BJ (cell line): ENCODE data around the gene SLC8B1. TPM values are rescaled to one million over a fixed set of nuclear protein-coding genes. Genes with fewer than 3 reads are reported as not detected.

Experiments used
- CTCF ChIA-PET: fragments of 350-600 bp; formaldehyde crosslinking; extraction: SDS; loops from one replicate; lab custom pipeline; 2021; ENCODE audit warnings: antibody characterized with exemption, inconsistent platforms; lab: Yijun Ruan, JAX
- POLR2A ChIA-PET: fragments of 300-600 bp; sonication (Branson Sonifier 250); formaldehyde crosslinking; extraction: SDS; loops from one replicate; lab custom pipeline; 2021; ENCODE audit warnings: antibody characterized with exemption; lab: Charles Lee
- DNase-seq: peaks from one replicate; pipeline ENCODE4 v3.0.0-alpha.2; 2011; ENCODE audit warnings: low read depth
- H3K27me3 ChIP-seq: 2 replicates; pipeline ENCODE4 v1.6.0; 2011; ENCODE audit warnings: low read length; ENCODE audit not compliant: control insufficient read depth, insufficient read depth
- H3K36me3 ChIP-seq: 2 replicates; pipeline ENCODE4 v1.5.1; 2011; ENCODE audit warnings: low read length; ENCODE audit not compliant: control insufficient read depth, insufficient read depth
- H3K4me3 ChIP-seq: 2 replicates; pipeline ENCODE4 v1.5.1; 2011; ENCODE audit warnings: low read depth, mild to moderate bottlenecking, control low read depth, low read length
- polyA minus RNA-seq: library from RNA; depleted of rRNA, polyadenylated mRNA; stranded (reverse); fragments of >200 nt; gene quantifications from 2 replicates; pipeline ENCODE4 v1.2.3, GENCODE V29; 2011; rRNA and poly(A)+ RNA removed
- polyA plus RNA-seq: library from polyadenylated mRNA; depleted of rRNA; stranded (reverse); fragments of >200 nt; gene quantifications from 2 replicates; pipeline ENCODE4 v1.2.3, GENCODE V29; 2011; rRNA removed
- TF ChIP-seq, protein P1 (sequence below): IDR thresholded peaks from 2 replicates; pipeline ENCODE4 v1.5.1; 2011; ENCODE audit warnings: low read depth, mild to moderate bottlenecking, control low read depth, inconsistent platforms, low read length, moderate library complexity; ENCODE audit not compliant: insufficient read depth

SLC8B1 gene
- polyA plus RNA-seq, result 14.4 and 27.3 TPM in 2 replicates
- 22.7 and 23.2 TPM in 2 replicates for polyA minus RNA-seq

GRCh38 chr12:113334786-113335539, at the start of gene SLC8B1:
TSS of gene SLC8B1 (minus strand) at chr12:113335109. CDS start at chr12:113332878, 2,231 bp downstream.
- TF ChIP-seq, protein P1, sequence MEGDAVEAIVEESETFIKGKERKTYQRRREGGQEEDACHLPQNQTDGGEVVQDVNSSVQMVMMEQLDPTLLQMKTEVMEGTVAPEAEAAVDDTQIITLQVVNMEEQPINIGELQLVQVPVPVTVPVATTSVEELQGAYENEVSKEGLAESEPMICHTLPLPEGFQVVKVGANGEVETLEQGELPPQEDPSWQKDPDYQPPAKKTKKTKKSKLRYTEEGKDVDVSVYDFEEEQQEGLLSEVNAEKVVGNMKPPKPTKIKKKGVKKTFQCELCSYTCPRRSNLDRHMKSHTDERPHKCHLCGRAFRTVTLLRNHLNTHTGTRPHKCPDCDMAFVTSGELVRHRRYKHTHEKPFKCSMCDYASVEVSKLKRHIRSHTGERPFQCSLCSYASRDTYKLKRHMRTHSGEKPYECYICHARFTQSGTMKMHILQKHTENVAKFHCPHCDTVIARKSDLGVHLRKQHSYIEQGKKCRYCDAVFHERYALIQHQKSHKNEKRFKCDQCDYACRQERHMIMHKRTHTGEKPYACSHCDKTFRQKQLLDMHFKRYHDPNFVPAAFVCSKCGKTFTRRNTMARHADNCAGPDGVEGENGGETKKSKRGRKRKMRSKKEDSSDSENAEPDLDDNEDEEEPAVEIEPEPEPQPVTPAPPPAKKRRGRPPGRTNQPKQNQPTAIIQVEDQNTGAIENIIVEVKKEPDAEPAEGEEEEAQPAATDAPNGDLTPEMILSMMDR, result no peak
- POLR2A ChIA-PET, result interaction anchor here (0.6 to 1.0 kb wide), 4 partner anchors 22 to 580 kb away, joined by 3 to 10 read pairs (median 6); no protein-coding TSS in a partner anchor
- H3K27me3 ChIP-seq, result no peaks in the 10 kb centered on the region

DNA sequence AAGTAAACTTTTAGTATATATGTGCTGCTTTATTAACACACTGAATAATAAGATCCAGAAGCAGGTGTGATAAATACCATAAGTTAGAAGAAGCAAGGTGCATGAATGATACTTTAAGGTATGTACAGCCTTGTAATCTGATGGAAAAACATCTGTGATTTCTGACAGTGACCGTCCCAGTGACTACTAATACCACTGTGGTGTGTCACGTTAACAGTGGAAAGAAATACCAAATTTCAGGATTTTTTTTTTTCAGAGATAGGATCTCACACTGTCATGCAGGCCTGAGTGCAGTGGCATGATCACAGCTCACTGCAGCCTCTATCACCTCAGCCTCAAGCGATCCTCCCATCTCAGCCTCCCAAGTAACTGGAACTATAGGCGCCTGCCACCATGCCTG, 47.3 kb upstream of the SLC8B1 start:
- ChIA-PET POLR2A (no interaction called here), CTCF (interaction anchor here (1.2 kb wide), 1 partner anchor 43 kb away, joined by 3 read pairs; no protein-coding TSS in a partner anchor)
- Histone ChIP-seq H3K36me3 (peaks cover 14% of the 10 kb centered on the region), H3K4me3 (no peak overlapping the region), H3K27me3 (no peaks in the 10 kb centered on the region)
- TF ChIP-seq, protein P1, result no peak
- DNase-seq, result no peak

More at GRCh38 chr12:113334786-113335539, at the start of gene SLC8B1:
- Histone ChIP-seq H3K4me3 (peak within 1 kb of the TSS; percentile 47), H3K36me3 (peaks cover 3% of the 10 kb centered on the region)
- CTCF ChIA-PET, result interaction anchor here (0.6 to 1.8 kb wide), 4 partner anchors 23 to 159 kb away, joined by 3 to 6 read pairs (median 4); partner anchors contain the start of gene PLBD2
- DNase-seq, result no peak

DNA sequence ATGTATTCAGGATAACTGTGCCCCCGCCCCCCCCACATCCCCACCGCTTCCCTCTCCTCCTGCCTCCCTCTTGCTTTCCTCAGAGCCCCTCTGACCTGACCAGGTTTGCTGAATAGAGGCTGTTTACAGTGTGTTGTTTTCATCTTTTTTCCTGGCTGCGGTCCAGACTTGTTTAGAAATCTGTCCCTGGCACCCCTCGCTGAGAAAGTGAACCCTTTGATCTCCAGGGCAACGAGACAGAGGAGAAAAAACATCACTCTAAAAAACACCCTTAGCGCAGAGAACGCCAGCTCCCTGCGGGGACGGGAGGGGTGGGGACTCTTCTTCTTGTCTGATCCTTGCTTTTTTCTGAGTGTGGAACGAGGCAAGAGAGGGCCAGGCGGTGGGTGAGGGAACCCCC, 46.3 kb upstream of the SLC8B1 start:
- CTCF ChIA-PET, result no interaction called here

GRCh38 chr12:113378291-113378690, 43.4 kb upstream of the SLC8B1 start:
- Histone ChIP-seq H3K27me3 (no peaks in the 10 kb centered on the region), H3K4me3 (no peak overlapping the region), H3K36me3 (peaks cover 16% of the 10 kb centered on the region)
- ChIA-PET POLR2A (no interaction called here), CTCF (no interaction called here)
- TF ChIP-seq, protein P1, result no peak
- no peak for DNase-seq

More for the DNA sequence above, 46.3 kb upstream of the SLC8B1 start:
- no peaks in the 10 kb centered on the region for H3K27me3 ChIP-seq
- TF ChIP-seq, protein P1, result no peak
- peaks cover 12% of the 10 kb centered on the region for H3K36me3 ChIP-seq
- no peak overlapping the region for H3K4me3 ChIP-seq
- POLR2A ChIA-PET, result no interaction called here
- no peak for DNase-seq

GRCh38 chr12:113374823-113375428, 40.0 kb upstream of the SLC8B1 start:
- TF ChIP-seq, protein P1, result no peak
- CTCF ChIA-PET, result no interaction called here
- POLR2A ChIA-PET, result no interaction called here
- DNase-seq, result no peak
- no peaks in the 10 kb centered on the region for H3K27me3 ChIP-seq
- no peak overlapping the region for H3K4me3 ChIP-seq
- H3K36me3 ChIP-seq, result peaks cover 15% of the 10 kb centered on the region
